ENCODE measurements around the gene EFNA2. TPM values are rescaled to one million over a fixed set of nuclear protein-coding genes. Genes with fewer than 3 reads are reported as not detected.

EFNA2 gene
- total RNA-seq, 4 donors from 2014 or later, result not detected

- DNase-seq (ENCODE audit: low spot score) (no peak), ATAC-seq (ENCODE audit: low FRiP score) (no peak)
- no peak for TF ChIP-seq CTCF (IDR thresholded peaks at IDR 0.05)
These were observed 26.9 kb upstream of the EFNA2 start for GRCh38 chr19:1258707-1259205.

GRCh38 chr19:1259206-1259875 is 26.3 kb upstream of the EFNA2 start:
- peak; percentile 2 for ATAC-seq (ENCODE audit: low FRiP score)
- TF ChIP-seq CTCF (IDR thresholded peaks at IDR 0.05), result no peak
- DNase-seq (ENCODE audit: low spot score), result no peak

GRCh38 chr19:1259876-1260748 is 25.6 kb upstream of the EFNA2 start:
- no peak for TF ChIP-seq CTCF (IDR thresholded peaks at IDR 0.05)
- ATAC-seq (ENCODE audit: low FRiP score) (peak; percentile 1), DNase-seq (ENCODE audit: low spot score) (no peak)

- DNase-seq (ENCODE audit: low spot score) (peak; percentile 74), ATAC-seq (ENCODE audit: low FRiP score) (peak; percentile 58)
- TF ChIP-seq CTCF (IDR thresholded peaks at IDR 0.05), result no peak
These were observed 24.7 kb upstream of the EFNA2 start for GRCh38 chr19:1260749-1261537.

- no peak for ATAC-seq (ENCODE audit: low FRiP score)
These were observed 24.2 kb upstream of the EFNA2 start for GRCh38 chr19:1261538-1261797.

More at GRCh38 chr19:1261538-1261797, 24.2 kb upstream of the EFNA2 start:
- TF ChIP-seq CTCF (IDR thresholded peaks at IDR 0.05), result peak in 1 of 3 donors; percentile 20
- DNase-seq (ENCODE audit: low spot score), result no peak
